Measurements from ENCODE around the gene TGM6.

DNA sequence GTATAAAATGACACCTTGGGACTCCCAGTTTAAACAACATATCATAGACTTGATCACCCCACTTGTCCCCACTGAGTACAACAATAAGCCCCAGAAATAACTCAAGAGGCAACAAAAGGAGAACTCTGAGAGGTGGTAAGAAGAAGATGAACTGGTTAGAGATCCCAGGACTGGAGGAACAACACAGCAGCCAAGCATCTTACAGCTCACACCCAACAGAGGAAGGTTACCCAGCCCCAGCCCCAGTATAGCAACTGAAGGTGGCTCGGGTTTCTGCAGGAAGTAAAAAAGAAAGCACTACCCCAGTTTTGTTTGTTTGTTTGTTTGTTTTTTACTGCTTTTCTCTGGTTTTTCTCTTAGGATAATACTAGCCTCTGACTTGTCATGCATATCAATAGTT is 17.1 kb upstream of the TGM6 start:
- no peak for TF ChIP-seq ZNF263 (CRISPR knock-in tag; IDR thresholded peaks at IDR 0.05; ENCODE audit: low read depth)
- TF ChIP-seq ZBTB21 (CRISPR knock-in tag; IDR thresholded peaks at IDR 0.05; ENCODE audit: borderline replicate concordance) = no peak
- TF ChIP-seq, protein P1, sequence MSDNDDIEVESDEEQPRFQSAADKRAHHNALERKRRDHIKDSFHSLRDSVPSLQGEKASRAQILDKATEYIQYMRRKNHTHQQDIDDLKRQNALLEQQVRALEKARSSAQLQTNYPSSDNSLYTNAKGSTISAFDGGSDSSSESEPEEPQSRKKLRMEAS (CRISPR knock-in tag; IDR thresholded peaks at IDR 0.05) = no peak
- no peak for TF ChIP-seq GRHL2 (CRISPR knock-in tag; IDR thresholded peaks at IDR 0.05; ENCODE audit: insufficient replicate concordance, severe bottlenecking)

Data from WTC11 (cell line).